Measurements from ENCODE around the gene STC2.

Gene STC2

DNA sequence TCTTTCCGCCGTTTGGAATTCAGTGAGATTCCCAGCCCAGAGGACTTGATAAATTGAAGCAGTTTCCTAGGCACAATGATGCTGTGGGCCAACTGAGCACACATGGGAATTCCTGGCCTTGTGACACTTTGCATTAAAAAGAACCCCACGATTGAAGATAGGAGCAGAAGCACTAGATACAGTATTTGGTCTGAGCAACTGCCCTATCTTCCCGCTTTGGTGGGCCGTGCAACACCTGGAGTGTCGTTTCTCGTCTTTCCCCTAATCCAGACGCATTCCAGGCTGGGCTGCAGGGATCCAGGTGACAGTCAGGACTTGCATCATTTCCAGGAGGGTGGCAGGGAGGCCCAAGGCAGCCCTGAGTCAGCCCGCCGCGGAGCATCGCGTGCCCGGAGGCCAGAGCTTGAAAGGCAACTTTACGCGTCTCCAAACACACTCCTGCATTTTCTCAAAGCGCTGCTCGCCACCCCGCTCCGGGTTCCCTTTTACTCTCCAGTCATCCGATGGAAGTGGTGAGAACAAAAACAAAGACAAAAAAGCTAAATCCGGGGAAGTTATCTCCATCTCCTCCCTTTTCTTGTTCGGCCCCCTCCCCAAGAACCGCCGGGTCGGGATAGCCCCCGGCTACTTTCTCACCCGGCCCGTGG is 753 bp upstream of the STC2 start:
- no peak for DNase-seq

DNA sequence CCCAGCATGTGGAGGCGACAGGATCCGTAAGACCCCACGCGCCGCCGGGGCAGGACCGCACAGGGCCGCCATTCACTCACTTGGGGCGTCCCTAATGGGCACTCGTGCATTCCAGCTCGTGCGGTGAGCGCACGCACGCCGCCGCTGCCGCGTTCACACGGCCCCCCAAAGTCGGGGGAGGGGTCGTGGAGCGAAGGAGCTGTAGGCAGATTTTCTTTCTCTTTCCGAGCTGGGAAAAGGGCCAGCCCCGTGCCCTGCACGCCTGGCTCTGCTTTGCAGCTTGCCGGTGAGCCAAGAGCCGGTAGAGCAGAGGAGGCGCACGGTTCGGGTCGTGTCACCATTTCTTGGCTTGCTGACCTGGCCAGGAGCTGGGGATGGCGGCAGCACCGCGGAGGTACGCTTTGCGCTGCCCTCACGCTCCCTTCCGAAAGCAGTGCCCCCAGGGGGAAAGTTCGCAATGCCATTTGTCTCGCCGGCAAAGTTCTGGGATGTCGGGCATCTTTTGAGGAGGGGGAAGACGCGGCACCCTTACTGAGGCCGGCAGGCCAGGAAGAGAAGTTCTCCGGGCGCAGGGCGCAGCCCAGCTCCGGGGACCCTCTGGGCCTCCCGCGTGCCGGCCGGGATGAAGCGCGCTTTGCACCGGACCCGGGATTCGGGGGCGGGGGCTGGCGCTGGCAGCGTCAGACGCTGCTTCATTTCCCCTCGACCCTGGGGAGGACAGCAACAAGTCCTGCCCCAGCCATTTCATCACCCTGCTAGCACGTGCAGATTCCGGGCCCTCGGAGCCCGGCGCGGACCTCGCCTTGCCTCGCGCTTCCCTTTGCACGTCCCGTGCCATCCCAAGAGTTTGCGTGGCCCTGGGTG is 898 bp downstream of the STC2 start:
- DNase-seq, result no peak

DNA sequence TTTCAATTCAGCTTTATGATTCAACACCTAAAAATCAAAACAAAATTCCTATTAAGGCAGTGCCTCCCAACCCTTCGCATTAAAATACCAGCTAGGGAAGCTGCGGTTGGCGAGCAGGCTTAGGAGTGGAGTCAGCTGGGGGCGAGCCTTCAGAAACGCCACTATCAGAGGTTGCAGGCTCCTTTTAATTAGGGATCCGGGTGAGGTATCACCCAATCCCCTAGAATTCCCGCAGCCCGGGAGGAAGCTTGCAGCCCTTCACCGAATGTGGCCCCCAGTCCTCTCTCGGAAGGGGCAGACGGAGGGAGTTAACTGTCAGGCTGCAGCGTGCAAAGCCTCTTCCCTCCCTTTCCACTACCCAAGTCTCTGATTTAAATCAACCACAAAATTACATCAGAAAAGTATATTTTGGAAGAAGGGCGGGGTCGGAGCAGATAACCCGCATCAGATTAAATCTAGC is 1.7 kb downstream of the STC2 start:
- DNase-seq, result no peak

DNA sequence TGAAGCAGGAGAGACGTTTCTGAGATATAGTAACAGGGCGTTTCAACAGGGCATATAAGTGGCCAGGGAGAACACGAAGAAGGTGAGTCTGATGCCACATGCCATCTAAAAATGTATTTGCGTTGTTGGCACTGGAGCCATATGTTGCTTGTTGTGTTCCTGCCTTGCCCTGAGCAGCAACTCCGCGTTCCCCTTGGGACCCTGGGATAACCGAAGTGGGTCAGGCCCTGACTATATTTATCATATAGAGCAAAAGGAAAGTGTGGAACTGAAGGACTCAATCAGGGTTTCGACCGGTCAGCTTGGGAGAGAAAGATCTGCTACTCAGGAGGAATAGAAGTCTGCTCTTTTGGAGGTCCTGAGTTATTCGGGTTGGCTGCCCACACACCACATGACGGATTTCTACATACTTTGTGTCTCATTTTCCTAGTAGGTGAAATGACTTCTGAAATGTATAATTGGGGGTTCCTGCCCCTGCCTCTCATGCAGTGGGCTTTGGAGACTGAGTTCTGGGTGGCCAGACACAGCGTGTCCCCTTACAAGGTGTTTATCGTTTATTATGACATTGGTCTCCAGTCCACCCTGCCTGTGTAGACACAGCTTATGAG is 3.0 kb downstream of the STC2 start:
- DNase-seq, result no peak

DNA sequence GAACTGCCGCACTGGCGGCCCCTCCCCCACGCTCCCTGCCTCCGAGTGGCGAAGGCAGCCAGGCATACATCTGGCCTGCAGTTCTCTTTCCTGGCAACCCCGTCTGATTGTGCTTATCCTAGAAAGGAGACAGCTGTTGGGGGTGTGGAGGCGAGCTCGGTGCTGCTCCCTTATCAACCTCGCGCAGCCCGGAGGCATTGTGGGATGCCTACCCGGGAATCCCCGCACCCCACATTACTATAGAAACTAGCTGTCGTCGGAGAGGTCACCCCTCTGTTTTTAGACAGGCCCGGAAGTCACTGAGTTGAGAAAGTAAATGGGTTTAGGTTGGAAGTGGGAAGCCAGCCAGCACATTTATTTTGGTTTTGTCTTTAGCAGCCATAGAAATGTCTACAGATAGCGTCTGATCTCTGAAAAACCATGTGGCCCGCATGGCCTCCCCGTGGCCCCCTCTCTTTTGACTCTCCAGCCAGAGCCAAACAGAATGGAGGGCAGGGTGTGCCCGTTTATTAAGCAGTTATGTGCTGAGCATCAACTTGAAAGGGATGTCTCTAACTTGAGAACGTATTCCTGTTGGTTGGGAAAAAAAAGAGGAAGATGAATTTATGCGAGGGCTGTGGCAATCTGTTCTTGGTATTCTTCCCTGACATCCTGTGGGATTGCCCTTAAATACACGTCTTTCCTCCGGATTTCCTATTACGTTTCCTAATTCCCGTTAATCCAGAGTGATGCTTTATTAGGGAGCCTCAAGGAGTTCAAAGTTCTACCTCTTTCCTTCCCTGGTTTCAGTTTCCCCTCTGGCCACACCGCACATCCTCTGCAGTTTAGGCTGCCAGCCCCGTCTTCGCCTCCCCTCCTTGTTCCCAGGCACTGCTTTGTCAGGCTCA is 3.9 kb downstream of the STC2 start:
- peak; percentile 86 for DNase-seq

DNA sequence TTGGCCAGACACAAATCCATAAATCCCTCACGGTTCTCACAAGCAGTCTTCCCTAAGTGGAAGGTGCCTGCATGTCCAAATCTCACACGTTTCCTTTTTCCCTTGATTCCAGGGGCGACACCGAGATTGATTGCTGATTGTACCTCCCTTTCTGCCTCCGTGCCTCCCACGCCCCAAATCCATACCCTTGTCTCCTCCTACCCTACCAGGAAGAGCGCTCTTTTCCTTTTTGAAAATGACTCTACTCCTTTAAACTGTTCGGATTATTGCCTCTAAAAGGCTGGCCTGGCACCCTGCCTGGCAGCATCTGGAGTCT is 4.5 kb downstream of the STC2 start:
- no peak for DNase-seq

DNA sequence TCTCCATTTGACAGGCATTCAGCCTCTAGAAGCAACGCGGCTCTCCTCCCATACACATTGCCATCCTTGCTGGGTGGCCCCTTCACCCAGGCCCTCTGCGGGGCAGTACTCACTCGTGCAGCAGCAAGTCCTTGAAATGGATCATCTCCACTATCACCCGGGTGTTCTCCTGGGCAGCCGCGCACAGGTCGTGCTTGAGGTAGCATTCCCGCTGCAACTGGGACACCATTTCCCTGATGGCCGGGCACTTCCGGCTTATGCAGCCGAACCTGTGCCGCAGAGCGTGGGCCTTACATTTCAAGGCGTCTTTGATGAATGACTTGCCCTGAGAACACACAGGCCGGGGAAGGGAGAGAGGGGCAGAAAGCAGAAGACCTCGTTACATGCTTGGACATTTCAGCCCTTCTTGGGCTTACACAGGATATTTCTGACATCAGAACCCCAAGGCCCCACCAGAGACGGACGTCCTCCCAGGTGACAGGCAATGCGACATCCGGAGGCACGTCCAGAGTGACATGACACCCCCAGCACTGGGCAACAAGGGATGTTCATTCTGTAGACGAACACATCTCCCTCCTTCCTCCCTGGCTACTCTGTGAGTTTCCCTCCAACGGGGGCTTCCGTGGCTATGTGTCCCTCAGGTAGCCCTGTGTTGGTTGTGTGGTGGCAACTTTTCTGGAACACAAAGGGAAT is 5.0 kb downstream of the STC2 start:
- DNase-seq, result no peak

DNA sequence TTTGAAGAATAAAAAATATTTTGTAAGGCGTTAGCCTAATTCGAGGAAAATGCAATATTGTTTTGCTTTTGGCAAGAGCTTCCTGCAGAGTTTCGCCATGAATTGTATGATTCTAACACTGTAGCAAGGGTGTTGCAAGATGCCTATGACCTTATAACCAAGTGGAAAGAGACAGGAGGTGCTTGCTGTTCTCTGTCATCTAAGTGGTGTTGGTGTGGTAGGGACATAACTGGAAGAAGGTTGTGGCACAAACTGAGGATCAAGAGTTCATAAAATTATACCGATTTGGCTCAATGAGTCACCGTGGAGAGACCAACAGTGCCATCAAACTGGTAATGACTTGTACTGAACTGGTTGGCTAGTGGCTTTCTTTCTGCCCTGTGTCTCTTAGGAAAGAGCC is 6.3 kb downstream of the STC2 start:
- no peak for DNase-seq

DNA sequence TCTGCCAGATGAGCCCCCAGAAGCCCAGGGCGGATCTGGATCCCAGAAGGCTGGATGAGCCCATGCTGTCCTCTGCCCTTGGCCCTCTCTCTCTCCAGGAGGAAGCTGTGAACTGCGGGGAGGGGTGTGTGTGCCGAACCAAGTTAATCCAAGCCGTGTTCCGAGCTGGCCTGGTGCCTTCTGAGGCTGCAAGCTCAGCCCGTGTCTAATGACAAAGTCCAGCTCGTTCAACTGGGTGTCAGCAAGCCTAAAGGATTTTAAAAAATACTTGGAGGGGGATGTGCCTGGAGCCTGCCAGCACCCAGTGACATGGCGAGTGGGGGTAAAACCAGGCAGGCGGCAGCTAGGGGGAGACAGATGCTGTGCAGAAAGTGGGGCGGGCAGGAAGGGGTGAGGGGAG is 8.0 kb downstream of the STC2 start:
- no peak for DNase-seq

DNA sequence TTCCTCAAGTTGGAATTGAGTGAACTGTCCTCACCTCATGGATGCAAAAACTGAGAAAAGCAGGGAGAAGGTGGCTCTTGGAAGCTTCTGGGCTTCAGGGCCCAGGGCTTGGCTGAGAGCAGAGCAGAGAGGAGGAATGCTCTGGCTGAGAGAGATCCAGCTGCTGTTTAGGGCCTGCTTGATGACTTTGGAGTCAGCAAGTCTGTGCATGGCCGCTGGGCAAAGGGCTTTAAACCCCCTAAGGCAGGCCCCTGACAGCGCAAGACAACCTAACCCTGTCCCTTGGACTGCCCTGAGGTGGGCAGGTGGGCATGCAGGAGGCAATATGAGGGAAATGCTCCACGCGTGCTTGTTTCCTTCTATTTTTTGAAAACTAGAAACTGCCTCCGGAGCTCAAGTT is 8.6 kb downstream of the STC2 start:
- DNase-seq, result no peak

DNA sequence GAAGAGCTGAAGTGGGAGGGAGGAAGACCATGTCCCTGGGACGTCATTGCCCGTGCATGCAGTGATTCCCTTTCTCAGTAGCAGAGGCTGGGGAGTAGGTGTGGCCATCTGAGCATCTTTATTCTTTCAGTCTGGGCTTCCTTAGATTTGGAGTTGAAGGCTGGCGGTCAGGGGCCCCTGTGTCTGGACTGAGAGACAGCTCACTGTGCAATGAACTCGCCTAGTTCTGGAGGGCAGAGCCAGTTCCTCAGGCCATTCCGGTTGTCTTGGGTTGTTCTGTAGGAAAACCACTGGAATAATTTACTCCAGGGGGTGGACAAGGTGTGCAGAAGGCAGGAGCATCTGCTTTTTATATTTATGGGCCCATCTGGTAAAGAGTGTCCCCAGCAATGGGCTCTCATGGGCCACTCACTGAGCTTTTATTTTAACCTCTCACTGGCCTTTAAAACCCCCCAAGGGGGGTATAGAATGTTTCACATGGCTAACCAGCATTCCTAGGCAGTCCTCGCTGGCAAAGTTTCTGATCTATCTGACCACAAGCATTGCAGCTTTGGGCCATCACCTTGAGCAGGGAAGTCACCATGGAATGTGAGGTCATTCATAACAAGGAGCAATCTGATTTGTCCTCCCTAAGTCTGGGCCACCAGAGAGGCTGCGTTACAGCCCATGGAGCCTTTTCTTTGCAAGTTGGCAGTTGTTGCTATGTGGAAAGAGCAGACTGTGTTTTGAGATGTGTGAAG is 9.2 kb downstream of the STC2 start:
- DNase-seq, result no peak

DNA sequence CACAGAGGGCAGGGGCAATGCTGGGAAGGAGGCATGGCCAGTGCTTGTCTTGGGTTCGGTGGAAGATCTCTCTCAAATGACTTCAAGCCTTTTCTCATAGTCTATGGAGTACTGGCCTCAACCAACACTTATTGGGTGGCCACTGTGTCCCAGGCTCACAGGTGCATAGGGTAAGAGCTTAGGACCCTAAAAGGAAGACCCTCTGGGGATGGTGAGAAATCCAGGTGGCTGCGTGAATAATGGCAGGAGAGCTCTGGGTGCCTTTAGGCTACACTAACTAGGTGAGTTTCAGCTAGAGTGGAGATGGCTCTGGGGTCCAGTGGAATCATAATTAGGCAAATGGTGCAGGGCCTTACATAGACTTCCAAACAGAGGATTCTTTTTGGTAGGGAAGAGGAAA is 9.9 kb downstream of the STC2 start:
- DNase-seq, result no peak

DNA sequence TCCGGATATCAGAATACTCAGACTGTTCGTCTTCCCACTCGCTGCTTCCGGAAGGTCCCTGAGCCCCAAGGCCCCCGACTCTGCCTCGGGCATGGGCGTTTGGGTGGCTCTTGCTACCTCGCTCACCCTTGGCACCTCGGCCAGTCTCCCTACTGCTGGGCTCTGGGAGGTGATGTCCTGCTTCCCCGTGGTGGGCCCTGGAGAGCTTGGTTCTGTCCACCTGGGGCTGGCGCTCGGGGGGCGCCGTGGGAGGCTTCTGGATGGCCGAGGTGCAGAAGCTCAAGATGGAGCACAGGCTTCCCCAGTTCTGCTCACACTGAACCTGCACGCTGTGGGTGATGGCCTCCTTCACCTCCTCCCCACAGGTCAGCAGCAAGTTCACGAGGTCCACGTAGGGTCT is 10.4 kb downstream of the STC2 start:
- no peak for DNase-seq

DNA sequence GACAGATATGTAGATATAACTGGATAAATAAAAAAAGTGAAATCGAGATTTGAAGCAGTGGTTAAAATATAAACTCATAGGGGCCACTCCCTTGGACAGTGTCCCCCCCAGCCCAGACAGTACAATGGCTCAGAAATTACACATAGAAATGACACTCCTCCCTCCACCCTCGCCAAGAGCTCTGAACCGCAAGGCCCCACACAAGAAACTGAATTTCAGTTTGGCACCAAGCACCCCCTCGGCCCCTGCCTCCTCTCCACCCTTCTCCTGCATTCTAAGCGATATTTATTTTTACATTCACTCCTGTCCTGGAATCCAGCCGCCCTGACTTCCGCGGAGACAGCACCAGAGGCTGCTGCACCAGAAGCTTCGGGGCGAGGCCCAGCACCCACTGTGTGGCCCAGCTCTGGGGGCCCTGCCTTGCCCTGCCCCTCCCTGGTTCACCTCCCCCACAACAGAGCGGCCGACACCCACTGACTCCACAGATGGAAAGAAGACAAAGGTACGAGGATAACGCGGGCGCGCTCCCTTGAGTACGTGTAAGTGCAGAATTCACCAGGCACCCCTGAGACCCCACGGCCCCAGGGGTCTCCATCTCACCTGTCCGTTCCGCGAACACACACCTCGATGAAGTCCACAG is 11.0 kb downstream of the STC2 start:
- DNase-seq, result no peak

DNA sequence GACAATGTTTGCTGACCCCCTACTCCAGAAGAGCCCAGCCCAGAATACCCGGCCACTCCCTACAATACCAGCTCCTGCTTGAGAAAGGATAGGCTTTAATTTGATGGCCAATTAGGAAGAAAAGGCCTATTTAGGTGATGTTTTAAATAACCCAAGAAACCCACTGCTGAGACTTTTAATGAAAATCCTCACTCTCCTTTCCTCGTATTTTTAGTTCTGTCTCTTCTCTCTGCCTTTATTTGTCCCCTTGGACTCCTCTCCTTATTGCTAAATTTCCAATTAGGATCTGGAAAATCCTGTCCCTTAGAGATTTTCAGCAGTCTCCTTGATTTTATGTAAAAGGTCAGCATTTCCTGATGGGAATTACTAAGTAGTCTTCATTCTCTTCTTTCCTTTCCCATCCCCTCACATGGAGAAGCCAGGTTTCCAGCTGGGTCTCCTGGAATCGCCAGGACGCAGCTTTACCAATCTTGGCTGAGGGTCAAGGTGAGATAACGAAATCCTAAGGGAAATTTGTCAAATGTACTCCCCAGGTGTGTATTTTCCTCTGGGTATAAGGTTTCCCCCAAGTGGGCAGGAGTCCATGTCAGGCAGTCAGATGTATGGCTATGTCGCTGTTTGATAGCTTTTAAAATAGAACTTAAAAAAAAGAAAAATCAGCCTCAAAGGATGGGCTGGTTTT is 11.7 kb downstream of the STC2 start:
- no peak for DNase-seq

DNA sequence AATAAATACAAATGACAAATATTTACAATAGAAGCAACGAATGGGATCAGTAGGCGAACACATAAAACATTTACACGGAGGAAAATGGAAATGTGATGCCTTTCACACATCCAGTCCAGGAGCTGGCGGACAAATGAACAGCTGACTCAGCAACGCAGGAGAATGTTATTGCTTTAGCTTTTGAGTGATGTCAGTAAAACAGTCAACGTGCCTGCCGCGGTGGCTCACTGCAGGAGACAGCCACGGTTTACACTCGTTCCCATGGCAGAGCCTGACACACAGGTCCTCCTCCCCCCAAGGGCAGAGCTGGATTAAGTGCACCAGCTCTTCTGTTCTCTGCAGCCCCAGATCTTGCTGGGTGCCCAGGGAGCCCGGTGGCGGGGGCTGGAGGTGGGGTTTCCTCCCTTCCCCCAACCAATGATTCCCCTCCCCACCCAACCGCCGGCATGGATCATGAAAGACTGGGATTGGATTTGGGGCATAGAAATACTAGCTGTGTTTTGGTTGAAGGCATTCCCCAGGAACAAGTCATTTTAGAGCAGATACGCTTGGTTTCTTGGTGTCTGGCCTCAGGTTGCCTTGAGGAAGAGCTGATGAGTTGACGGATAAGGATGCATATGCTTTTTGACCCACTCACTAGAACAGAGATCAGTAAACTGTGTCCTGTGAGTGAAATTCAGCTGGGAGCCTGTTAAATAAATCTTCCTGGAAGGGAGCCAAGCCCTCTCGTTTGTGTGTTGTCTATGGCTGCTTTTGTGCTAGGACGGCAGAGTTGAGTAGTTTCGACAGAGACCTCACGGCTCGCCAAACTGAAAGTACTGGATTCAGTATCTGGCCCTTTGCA is 12.5 kb downstream of the STC2 start:
- DNase-seq, result no peak

DNA sequence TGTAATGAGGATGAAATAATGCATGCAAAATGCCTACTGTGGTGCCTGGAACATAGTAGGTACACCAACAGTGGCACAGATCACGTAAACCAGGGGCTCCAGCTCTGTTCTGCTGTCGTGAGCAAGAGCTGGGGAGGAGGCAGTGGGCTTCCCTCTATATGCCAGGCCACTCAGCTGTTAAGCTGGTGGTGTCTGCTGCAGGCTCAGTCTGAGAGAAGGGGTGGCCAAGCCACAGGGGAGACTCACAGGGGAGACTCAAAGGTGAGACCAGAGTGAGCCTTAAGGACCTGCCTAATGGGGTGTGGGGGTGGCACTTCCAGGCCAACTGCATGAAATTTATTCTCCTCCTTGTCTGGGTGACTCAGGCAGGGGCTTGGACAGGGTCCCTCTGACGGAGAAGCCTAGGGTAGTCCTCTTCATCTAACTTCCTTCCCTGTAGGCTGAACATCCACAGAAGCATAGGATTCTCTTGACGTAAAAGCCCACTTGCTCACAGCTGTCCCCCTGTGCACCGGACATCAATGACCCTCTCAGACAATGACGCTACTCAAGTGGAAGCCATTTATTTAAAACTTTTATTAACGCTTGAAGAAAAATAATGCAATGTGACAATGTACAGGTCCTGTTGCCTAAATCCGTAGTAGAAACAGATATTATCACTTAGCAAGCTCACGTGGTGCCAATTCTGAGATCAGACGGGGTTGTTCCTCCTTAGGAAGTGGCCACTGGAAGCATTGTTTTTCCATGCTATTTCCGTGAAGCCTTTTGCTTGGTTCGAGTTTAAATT is 13.9 kb downstream of the STC2 start:
- DNase-seq, result no peak

DNA sequence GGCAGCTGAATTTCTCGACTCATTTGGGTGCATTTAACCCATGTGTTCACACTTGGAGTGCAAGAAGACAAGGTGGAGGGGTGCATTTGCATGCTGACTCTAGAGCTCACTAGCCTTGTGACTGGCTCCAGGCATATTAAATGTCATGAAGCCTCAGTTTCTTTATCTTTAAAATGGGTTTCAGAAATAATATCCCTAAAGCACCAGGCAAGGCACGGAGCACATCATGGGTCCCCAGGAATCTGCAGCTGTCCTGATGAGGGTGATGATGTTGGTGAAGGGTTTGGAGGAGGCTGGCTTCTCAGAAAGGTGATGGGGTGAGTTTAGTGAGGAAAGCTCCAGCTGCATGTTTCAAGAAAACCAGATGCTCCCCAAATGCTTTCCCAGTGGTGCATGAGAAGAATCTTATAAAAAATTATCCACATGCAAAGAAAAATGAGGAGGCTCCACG is 14.8 kb downstream of the STC2 start:
- no peak for DNase-seq

DNA sequence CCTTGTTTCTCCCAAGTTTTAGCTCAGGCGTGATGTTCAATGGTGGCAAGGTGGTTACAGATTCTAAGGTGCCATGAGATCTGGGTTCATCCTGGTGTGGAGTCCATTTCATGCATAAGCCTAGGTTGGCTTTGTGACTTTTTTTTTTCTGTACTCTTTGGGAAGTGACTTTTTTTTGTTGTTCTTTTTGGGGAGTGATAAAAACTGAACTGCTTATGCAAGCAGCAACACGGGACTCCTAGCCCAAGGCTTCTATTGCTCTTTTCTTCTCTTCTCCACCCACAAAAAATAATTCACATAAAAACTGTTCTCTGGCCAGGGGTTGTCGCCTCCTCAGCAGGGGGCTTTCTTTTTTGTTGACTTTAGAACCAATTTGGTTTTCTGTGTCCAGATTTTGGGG is 15.4 kb downstream of the STC2 start:
- DNase-seq, result no peak

All from NCI-H524 treated with DMSO at 0.1 percent for 48 hours (cell line).